ENCODE data around the gene IYD. TPM values are rescaled to one million over a fixed set of nuclear protein-coding genes. Genes with fewer than 3 reads are reported as not detected.

Gene IYD
- polyA plus RNA-seq, 6 donors from 2014 or later = not detected

GRCh38 chr6:150334790-150335783 is 33.7 kb upstream of the IYD start:
- H3K4me3 Mint-ChIP-seq = peak overlapping the region in 1 of 8 donors; percentile 20
- H3K27ac Mint-ChIP-seq = no peak overlapping the region
- ATAC-seq (ENCODE audit: low read depth in 2 of 2) = no peak
- peak; percentile 33 for DNase-seq
- no peaks in the 10 kb centered on the region for H3K4me1 Mint-ChIP-seq
- no peaks in the 10 kb centered on the region for H3K36me3 Mint-ChIP-seq
- peaks cover 13 to 23% (median 16%) of the 10 kb centered on the region in 3 donors for H3K27me3 Mint-ChIP-seq
- no peaks in the 10 kb centered on the region for H3K9me3 Mint-ChIP-seq

DNA sequence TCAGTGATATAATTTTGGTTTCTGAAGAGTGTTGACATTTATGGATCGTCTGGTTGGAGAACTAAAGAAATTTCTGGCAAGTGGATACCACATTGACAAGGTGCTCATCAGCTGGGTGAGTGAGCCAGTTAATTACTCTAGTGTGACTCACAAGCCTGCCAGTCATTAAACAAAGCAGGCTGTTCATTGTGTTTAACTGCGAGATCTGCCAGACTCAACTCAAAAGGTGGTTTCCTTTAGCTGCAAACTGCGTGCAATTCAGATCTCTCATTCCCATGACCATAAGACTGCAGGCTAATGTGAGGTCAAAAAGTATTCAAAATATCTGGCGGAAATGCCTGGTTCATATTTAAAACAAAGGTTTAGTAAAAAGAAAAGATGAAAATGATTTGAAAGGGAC is 32.5 kb upstream of the IYD start:
- H3K9me3 Mint-ChIP-seq = no peaks in the 10 kb centered on the region
- H3K27ac Mint-ChIP-seq = no peak overlapping the region
- H3K4me3 Mint-ChIP-seq = no peak overlapping the region
- H3K27me3 Mint-ChIP-seq = peaks cover 13 to 27% (median 26%) of the 10 kb centered on the region in 3 donors
- DNase-seq (no peak), ATAC-seq (ENCODE audit: low read depth in 2 of 2) (no peak)
- no peaks in the 10 kb centered on the region for H3K36me3 Mint-ChIP-seq
- no peaks in the 10 kb centered on the region for H3K4me1 Mint-ChIP-seq

DNA sequence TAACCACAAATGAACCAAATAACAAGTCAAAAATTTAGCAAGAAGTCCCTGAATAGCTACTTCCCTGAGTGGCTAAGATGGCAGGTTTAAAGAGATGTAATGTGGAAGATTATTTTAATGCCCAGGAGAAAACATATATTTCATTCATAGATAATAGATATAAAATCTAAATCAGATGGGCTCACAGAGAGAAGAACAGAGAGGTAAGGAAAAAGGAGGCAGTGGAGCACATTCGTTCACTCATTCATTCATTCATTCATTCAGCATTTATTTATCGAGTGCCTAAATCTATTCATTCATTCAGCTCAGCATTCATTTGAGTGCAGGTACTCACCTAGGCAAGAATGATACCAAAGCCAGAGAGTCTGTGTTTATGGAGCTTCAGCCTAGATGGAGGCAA is 32.1 kb upstream of the IYD start:
- H3K4me1 Mint-ChIP-seq = no peaks in the 10 kb centered on the region
- H3K27ac Mint-ChIP-seq = no peak overlapping the region
- H3K27me3 Mint-ChIP-seq = peaks cover 11 to 31% (median 30%) of the 10 kb centered on the region in 3 donors
- no peak overlapping the region for H3K4me3 Mint-ChIP-seq
- no peaks in the 10 kb centered on the region for H3K9me3 Mint-ChIP-seq
- ATAC-seq (ENCODE audit: low read depth in 2 of 2) (no peak), DNase-seq (no peak)
- no peaks in the 10 kb centered on the region for H3K36me3 Mint-ChIP-seq

- ATAC-seq (ENCODE audit: low read depth in 2 of 2) (no peak), DNase-seq (no peak)
- Mint-ChIP-seq H3K4me1 (peaks cover 0 to 2% (median 0%) of the 10 kb centered on the region in 3 donors), H3K27me3 (peaks cover 17 to 25% (median 22%) of the 10 kb centered on the region in 3 donors), H3K36me3 (no peaks in the 10 kb centered on the region), H3K27ac (no peak overlapping the region), H3K9me3 (no peaks in the 10 kb centered on the region), H3K4me3 (no peak overlapping the region)
Observed at GRCh38 chr6:150342126-150342525, 26.7 kb upstream of the IYD start.

- Mint-ChIP-seq H3K27ac (no peak overlapping the region), H3K36me3 (no peaks in the 10 kb centered on the region), H3K9me3 (no peaks in the 10 kb centered on the region), H3K27me3 (peaks cover 17 to 32% (median 28%) of the 10 kb centered on the region in 3 donors), H3K4me1 (peaks cover 4 to 12% (median 9%) of the 10 kb centered on the region in 3 donors), H3K4me3 (no peak overlapping the region)
- DNase-seq = no peak
- ATAC-seq (ENCODE audit: low read depth in 2 of 2) = no peak
Observed at GRCh38 chr6:150343434-150343833, 25.4 kb upstream of the IYD start.

GRCh38 chr6:150345781-150346180 is 23.0 kb upstream of the IYD start:
- Mint-ChIP-seq H3K4me3 (no peak overlapping the region), H3K4me1 (peaks cover 4 to 12% (median 9%) of the 10 kb centered on the region in 3 donors), H3K27me3 (peaks cover 12 to 28% (median 28%) of the 10 kb centered on the region in 3 donors), H3K27ac (no peak overlapping the region), H3K36me3 (no peaks in the 10 kb centered on the region), H3K9me3 (no peaks in the 10 kb centered on the region)
- ATAC-seq (ENCODE audit: low read depth in 2 of 2) (no peak), DNase-seq (no peak)

- H3K27me3 Mint-ChIP-seq = peaks cover 6 to 23% (median 22%) of the 10 kb centered on the region in 3 donors
- no peak overlapping the region for H3K27ac Mint-ChIP-seq
- H3K4me3 Mint-ChIP-seq = no peak overlapping the region
- peaks cover 4 to 12% (median 9%) of the 10 kb centered on the region in 3 donors for H3K4me1 Mint-ChIP-seq
- DNase-seq (no peak), ATAC-seq (ENCODE audit: low read depth in 2 of 2) (no peak)
- H3K9me3 Mint-ChIP-seq = no peaks in the 10 kb centered on the region
- H3K36me3 Mint-ChIP-seq = no peaks in the 10 kb centered on the region
Observed at GRCh38 chr6:150346346-150346745, 22.5 kb upstream of the IYD start.

- H3K36me3 Mint-ChIP-seq = no peaks in the 10 kb centered on the region
- H3K4me1 Mint-ChIP-seq = peaks cover 4 to 12% (median 9%) of the 10 kb centered on the region in 3 donors
- H3K4me3 Mint-ChIP-seq = no peak overlapping the region
- H3K27ac Mint-ChIP-seq = peak overlapping the region in 3 of 6 donors; percentile 5 to 82 (median 57)
- peaks cover 0 to 22% (median 19%) of the 10 kb centered on the region in 3 donors for H3K27me3 Mint-ChIP-seq
- ATAC-seq (ENCODE audit: low read depth in 2 of 2) (peak; percentile 97), DNase-seq (peak; percentile 42)
- no peaks in the 10 kb centered on the region for H3K9me3 Mint-ChIP-seq
Observed at GRCh38 chr6:150347845-150348244, 21.0 kb upstream of the IYD start.

DNA sequence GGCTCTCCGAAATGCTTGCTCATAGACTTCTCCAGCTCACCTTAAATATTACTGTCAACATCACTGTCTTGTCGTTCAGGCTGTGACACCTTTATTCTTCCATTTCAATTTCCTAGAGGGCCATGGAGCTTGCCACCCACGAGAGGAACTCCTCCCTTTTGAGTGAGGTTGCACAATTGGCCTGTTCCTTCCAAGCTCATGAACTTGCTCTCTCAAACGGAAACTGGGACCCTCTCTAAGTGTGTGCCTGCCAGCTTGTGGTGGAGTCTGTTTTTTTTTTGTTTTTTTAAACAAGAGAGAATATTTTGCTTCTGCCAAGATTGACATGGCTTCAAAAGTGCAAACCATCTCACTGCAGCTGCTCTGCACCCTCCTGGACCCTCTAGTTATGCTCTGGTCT is 19.3 kb upstream of the IYD start:
- peaks cover 4 to 12% (median 9%) of the 10 kb centered on the region in 3 donors for H3K4me1 Mint-ChIP-seq
- ATAC-seq (ENCODE audit: low read depth in 2 of 2) (no peak), DNase-seq (no peak)
- peaks cover 0 to 23% (median 10%) of the 10 kb centered on the region in 3 donors for H3K27me3 Mint-ChIP-seq
- no peaks in the 10 kb centered on the region for H3K36me3 Mint-ChIP-seq
- H3K4me3 Mint-ChIP-seq = no peak overlapping the region
- no peaks in the 10 kb centered on the region for H3K9me3 Mint-ChIP-seq
- H3K27ac Mint-ChIP-seq = no peak overlapping the region

GRCh38 chr6:150352321-150353296 is 16.2 kb upstream of the IYD start:
- peak overlapping the region in 1 of 8 donors; percentile 31 for H3K4me3 Mint-ChIP-seq
- H3K27me3 Mint-ChIP-seq = peaks cover 8 to 26% (median 11%) of the 10 kb centered on the region in 3 donors
- DNase-seq = no peak
- no peaks in the 10 kb centered on the region for H3K36me3 Mint-ChIP-seq
- peak overlapping the region in 1 of 6 donors; percentile 1 for H3K27ac Mint-ChIP-seq
- H3K9me3 Mint-ChIP-seq = peaks cover 0 to 2% (median 0%) of the 10 kb centered on the region in 7 donors
- no peak for ATAC-seq (ENCODE audit: low read depth in 2 of 2)
- H3K4me1 Mint-ChIP-seq = peaks cover 4 to 8% (median 6%) of the 10 kb centered on the region in 3 donors

DNA sequence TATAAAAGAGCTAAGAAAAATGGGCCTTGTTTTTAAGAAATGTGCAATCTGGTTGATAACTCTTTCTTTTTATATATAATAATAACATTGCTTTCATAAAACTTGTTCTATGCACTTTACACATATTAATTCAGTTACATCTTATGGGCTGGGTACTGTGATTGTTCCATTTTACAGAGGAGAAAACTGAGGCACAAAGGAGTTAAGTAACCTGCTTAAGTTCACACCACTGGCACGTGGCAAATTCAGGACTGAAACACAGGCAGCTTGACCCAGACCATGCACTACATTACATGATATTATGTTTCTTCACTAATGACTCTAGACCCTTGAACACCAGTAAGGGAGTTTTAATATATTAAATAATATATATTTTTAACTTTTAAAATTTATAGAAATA is 15.4 kb upstream of the IYD start:
- DNase-seq = no peak
- Mint-ChIP-seq H3K27me3 (peaks cover 8 to 25% (median 8%) of the 10 kb centered on the region in 3 donors), H3K9me3 (peaks cover 0 to 2% (median 0%) of the 10 kb centered on the region in 7 donors), H3K4me3 (no peak overlapping the region), H3K36me3 (no peaks in the 10 kb centered on the region), H3K27ac (no peak overlapping the region), H3K4me1 (no peaks in the 10 kb centered on the region)
- no peak for ATAC-seq (ENCODE audit: low read depth in 2 of 2)

GRCh38 chr6:150354754-150355571 is 13.8 kb upstream of the IYD start:
- Mint-ChIP-seq H3K27me3 (peaks cover 8 to 25% (median 8%) of the 10 kb centered on the region in 3 donors), H3K36me3 (no peaks in the 10 kb centered on the region), H3K4me1 (no peaks in the 10 kb centered on the region), H3K4me3 (no peak overlapping the region), H3K27ac (peak overlapping the region in 1 of 6 donors; percentile 0), H3K9me3 (peaks cover 0 to 2% (median 0%) of the 10 kb centered on the region in 7 donors)
- no peak for ATAC-seq (ENCODE audit: low read depth in 2 of 2)
- DNase-seq = no peak
